Mesodermal cell (in vitro differentiated cells): ENCODE results near the gene CFAP92.

ENCODE experiments used
- H3K27ac ChIP-seq: 2 replicates; pipeline ENCODE4 v1.7.0; 2013; ENCODE audit warnings: mild to moderate bottlenecking, low read depth, low read length, moderate library complexity; ENCODE audit not compliant: severe bottlenecking
- H3K36me3 ChIP-seq: 2 replicates; pipeline ENCODE4 v1.7.1; 2013; ENCODE audit warnings: mild to moderate bottlenecking, low read length, moderate library complexity; ENCODE audit not compliant: control insufficient read depth, insufficient read depth
- H3K4me1 ChIP-seq: one replicate; pipeline ENCODE4 v1.7.1; 2013; ENCODE audit warnings: mild to moderate bottlenecking, low read length; ENCODE audit not compliant: insufficient read depth, control insufficient read depth, poor library complexity, severe bottlenecking
- H3K4me3 ChIP-seq: 2 replicates; pipeline ENCODE4 v1.7.0; 2013; ENCODE audit warnings: low read length, control low read depth, mild to moderate bottlenecking; ENCODE audit not compliant: insufficient read depth, poor library complexity, severe bottlenecking; ENCODE audit errors: extremely low read depth
- H3K9me3 ChIP-seq: 2 replicates; pipeline ENCODE4 v1.7.1; 2013; ENCODE audit warnings: mild to moderate bottlenecking, low read length, moderate library complexity; ENCODE audit not compliant: control insufficient read depth
- WGBS, 2 experiments: methylation state at CpG; one replicate each; pipeline ENCODE4 v1.1.5; 2013; ENCODE audit warnings: missing lambda C conversion rate in 2 of 2; ENCODE audit not compliant: insufficient coverage in 2 of 2; 5-methylcytosine and 5-hydroxymethylcytosine counted together

The CFAP92 gene

DNA sequence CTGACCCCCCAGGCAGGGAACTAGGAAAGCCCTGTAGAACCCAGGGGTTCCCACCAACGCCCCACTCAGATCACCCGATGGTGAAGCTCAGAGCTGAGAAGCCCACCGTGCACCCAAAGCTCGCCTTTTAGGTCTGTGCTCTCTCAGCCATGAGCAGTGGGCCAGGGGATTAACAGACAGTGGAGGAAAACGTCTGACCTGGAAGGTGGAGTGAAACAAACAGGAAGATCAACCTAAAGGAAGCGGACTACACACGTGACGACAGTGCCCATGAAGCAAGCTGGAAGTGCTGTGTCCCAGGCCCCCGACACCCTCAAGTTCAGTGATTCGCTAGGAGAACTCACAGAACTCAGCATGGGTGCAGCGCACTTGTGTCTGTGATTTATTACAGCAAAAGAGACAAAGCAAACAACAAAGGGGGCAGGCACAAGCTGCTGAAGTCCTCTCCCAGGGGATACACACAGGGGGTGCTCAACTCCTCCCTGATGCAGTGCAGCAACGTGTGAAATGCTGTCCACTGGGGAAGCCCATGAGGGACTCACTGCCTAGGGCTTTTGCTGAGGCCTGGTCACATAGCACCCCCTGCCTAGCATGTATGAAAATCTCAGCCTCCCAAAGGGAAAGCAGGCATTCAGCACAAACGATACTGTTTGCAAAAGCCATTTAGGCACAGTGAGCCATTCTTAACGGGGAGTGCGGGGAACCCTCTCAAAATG lies 43.5 kb downstream of the CFAP92 start:
- 77 to 81% methylated on average over 14 to 15 of the region's 15 CpGs for WGBS, 2 experiments
- H3K9me3 ChIP-seq: no peaks in the 10 kb centered on the region
- H3K36me3 ChIP-seq: no peaks in the 10 kb centered on the region
- no peaks in the 10 kb centered on the region for H3K4me1 ChIP-seq
- H3K27ac ChIP-seq: no peak overlapping the region
- no peak overlapping the region for H3K4me3 ChIP-seq

GRCh38 chr3:128949158-128949557 lies 44.7 kb downstream of the CFAP92 start:
- 80 to 100% methylated on average over 3 of the region's 3 CpGs for WGBS, 2 experiments
- no peaks in the 10 kb centered on the region for H3K4me1 ChIP-seq
- H3K27ac ChIP-seq: no peak overlapping the region
- H3K9me3 ChIP-seq: no peaks in the 10 kb centered on the region
- H3K36me3 ChIP-seq: no peaks in the 10 kb centered on the region
- H3K4me3 ChIP-seq: no peak overlapping the region

DNA sequence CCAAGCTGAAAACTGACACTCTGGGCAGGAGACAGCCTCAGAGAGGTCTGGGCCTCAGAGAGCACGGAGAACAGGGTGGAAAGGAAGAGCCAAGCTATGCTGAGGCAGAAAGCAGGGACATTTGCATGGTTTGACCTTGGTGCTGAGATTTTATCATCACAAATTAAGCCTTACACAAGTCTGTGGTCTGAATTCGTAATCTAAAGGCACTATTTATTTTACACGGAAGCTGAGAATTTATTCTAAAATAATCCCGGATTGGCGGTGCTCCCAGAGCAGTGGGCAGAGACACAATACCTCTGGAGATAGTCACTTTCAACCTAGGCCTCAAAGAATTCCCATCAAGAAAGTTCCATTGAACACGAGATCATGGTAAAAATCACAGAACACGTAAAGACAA lies 47.5 kb downstream of the CFAP92 start:
- Histone ChIP-seq H3K9me3 (no peaks in the 10 kb centered on the region), H3K36me3 (no peaks in the 10 kb centered on the region), H3K4me3 (no peak overlapping the region), H3K27ac (no peak overlapping the region), H3K4me1 (no peaks in the 10 kb centered on the region)
- WGBS, 2 experiments: 95% methylated on average over 6 to 7 of the region's 7 CpGs

DNA sequence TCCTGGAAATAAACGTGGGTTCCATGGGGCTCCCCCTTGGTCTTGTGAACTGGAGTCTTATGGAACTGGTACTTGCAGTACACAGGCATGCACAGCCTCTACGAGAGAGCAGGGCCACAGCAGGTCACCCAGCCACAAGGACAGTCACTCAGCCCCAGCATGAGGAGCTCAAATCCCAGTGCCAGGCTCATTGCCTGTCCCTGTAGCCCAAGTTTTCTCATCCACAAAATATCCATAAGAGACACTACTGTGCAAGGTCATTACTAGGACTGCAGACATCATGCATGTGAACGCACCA lies 48.0 kb downstream of the CFAP92 start:
- H3K9me3 ChIP-seq: no peaks in the 10 kb centered on the region
- WGBS, 2 experiments: 70 to 94% methylated on average over 2 to 3 of the region's 3 CpGs
- no peak overlapping the region for H3K27ac ChIP-seq
- H3K4me1 ChIP-seq: no peaks in the 10 kb centered on the region
- no peaks in the 10 kb centered on the region for H3K36me3 ChIP-seq
- H3K4me3 ChIP-seq: no peak overlapping the region

DNA sequence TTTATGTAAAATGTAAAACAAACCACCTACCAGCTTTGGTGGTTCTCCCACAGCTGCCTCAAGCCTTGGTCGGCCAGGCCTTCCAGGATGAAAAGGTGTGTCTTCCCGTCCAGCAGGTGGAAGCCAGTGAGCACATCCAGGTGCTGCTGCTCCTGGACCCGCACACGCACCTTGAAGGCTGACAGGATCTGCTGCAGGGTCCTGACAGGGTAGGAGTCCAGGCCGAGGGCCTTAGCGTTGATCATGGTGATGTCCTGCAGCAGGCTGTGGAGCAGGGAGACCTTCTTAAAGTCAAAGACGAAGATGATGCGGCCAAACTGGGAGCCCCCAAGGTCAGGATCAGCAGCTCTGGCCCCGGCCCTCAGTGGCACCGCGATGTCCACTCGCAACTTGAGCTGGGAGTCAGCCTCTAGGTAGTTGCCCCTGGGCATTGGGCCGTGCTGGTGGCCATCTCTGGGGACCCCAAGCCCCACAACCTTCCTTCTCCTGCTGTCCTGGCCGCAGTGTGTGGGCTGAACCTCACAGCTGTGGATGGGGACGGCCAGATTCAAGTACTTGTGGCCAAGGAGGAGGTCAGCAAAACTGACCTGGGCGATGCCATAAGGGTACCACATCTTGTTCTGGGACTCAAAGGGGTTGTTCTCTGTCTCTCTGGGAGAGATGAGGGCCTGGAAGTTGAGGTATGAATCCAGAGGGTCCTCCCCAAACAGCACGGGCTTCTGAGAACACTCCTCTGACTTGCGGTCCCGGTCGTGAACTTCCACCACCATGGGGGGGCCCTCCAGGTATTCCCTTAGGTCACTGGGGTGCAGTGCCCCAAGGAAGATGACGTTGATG lies 48.6 kb downstream of the CFAP92 start:
- Histone ChIP-seq H3K4me1 (no peaks in the 10 kb centered on the region), H3K9me3 (no peaks in the 10 kb centered on the region), H3K36me3 (no peaks in the 10 kb centered on the region), H3K4me3 (no peak overlapping the region), H3K27ac (no peak overlapping the region)
- WGBS, 2 experiments: 90 to 95% methylated on average over 18 to 19 of the region's 21 CpGs

GRCh38 chr3:128942161-128942952 lies 51.5 kb downstream of the CFAP92 start:
- WGBS, 2 experiments: 79 to 89% methylated on average over 11 to 12 of the region's 15 CpGs
- Histone ChIP-seq H3K4me1 (no peaks in the 10 kb centered on the region), H3K36me3 (no peaks in the 10 kb centered on the region), H3K9me3 (no peaks in the 10 kb centered on the region), H3K27ac (no peak overlapping the region), H3K4me3 (no peak overlapping the region)

DNA sequence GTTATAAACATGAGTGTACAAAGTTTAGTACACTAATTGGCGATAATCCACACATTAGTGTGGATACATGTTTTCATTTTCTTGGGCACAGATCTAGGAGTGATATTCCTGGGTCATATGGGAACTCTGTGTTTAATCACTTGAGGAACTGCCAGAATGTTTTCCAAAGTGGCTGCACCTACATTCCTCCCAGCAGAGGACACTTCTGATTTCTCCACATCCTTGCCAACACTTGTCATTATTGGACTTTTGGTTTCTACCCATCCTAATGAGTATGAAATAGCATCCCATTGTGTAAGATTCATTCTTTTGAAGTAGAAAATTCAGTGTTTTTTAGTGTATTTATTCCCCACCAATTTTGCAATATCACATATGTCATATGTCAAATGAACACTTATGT lies 53.6 kb downstream of the CFAP92 start:
- Histone ChIP-seq H3K4me1 (no peaks in the 10 kb centered on the region), H3K36me3 (no peaks in the 10 kb centered on the region), H3K4me3 (no peak overlapping the region), H3K9me3 (no peaks in the 10 kb centered on the region), H3K27ac (no peak overlapping the region)
- WGBS, 2 experiments: no CpG with 5 or more reads among the region's 1 CpG

DNA sequence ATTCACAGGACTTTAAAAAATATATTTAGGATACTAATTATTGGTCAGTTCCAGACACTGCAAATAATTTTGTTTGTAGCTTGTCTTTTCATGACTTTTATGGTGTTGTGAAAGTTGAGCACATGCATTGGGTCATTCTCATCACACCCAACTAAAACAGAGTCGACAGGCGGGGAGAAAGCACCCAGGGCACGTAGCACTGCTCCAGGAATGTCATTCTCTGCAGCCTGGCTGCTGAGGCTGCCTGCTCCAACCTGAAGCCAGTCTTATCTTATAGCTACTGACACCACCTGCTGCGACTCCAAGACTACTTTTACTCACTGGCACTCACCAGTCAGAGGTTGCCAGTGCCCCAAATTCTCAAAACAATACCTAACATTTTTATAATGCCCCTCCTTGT lies 57.5 kb downstream of the CFAP92 start:
- Histone ChIP-seq H3K4me1 (no peaks in the 10 kb centered on the region), H3K9me3 (no peaks in the 10 kb centered on the region), H3K27ac (no peak overlapping the region), H3K36me3 (no peaks in the 10 kb centered on the region), H3K4me3 (no peak overlapping the region)
- 74 to 86% methylated on average over 2 of the region's 4 CpGs for WGBS, 2 experiments

DNA sequence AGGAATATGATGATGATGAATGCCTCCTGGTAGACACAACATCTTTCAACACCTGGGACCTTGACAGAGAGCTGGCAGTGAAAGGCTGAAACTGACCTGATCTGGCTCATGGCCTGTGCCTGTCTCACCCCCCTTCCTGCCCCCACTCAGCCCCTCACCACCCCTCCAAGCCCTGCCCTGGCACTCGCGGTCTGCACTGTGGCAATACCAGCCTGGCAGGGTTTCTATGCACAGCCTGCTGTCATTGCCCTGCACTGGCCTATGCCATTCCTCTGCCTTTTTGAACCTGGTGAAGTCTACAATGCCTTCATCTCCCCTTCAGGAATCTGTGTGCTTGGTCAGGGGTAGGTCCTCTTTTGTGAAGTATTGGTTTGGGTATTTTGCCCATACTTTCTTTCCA lies 58.0 kb downstream of the CFAP92 start:
- WGBS, 2 experiments: no CpG with 5 or more reads among the region's 2 CpGs
- H3K4me3 ChIP-seq: no peak overlapping the region
- no peak overlapping the region for H3K27ac ChIP-seq
- H3K36me3 ChIP-seq: no peaks in the 10 kb centered on the region
- H3K4me1 ChIP-seq: no peaks in the 10 kb centered on the region
- no peaks in the 10 kb centered on the region for H3K9me3 ChIP-seq

DNA sequence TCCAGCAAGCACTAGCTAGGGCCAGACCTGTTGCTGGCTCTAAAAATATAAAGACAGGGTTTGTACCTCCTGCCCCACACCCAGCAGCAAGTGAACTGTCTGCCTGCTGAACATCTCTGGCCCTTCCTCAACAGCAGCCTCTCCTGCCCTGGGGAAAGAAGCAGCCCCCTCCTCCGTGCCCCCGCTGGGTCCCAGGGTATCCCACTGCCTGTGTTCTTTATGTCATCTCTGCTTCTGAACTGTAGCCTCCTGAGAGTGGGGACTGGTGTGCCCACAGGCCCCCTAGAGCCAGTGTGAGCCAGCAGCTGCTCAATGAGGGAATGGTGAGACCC lies 60.0 kb downstream of the CFAP92 start:
- H3K36me3 ChIP-seq: no peaks in the 10 kb centered on the region
- no peak overlapping the region for H3K27ac ChIP-seq
- no peaks in the 10 kb centered on the region for H3K9me3 ChIP-seq
- 100% methylated on average over 1 of the region's 2 CpGs; no CpG with 5 or more reads in 1 of the 2 experiments for WGBS, 2 experiments
- H3K4me1 ChIP-seq: no peaks in the 10 kb centered on the region
- H3K4me3 ChIP-seq: no peak overlapping the region
